Gastrocnemius medialis (tissue), 4 donors: ENCODE measurements around the gene LATS1. TPM values are rescaled to one million over a fixed set of nuclear protein-coding genes. Genes with fewer than 3 reads are reported as not detected.
A peak's percentile ranks its signal among the peaks of the same experiment; 100 is the strongest.

Experiments
- ATAC-seq, 2 donors: fragments of 150-250 bp; one replicate each; pipeline ENCODE4 v1.9.1; 2016
- DNase-seq, 2 donors: peaks; one replicate each; pipeline ENCODE4 v3.0.0-alpha.2; 2019
- H3K27ac ChIP-seq, 4 donors: fragments of 200-600 bp; sonication (generic); 1 replicate in 1 of 4; 2 replicates in 3 of 4; pipeline ENCODE4 v1.5.1; 2016 to 2018; ENCODE audit warnings: mild to moderate bottlenecking in 2 of 4, moderate library complexity in 1 of 4
- H3K27me3 ChIP-seq, 3 donors: fragments of 200-600 bp; sonication (generic) in 2 of 3; 1 replicate in 1 of 3; 2 replicates in 2 of 3; pipeline versions ENCODE4 v1.5.1 to v1.6.0; 2016 to 2019; ENCODE audit warnings: mild to moderate bottlenecking in 1 of 3, moderate library complexity in 1 of 3
- H3K36me3 ChIP-seq, 2 donors: fragments of 200-600 bp; sonication (generic) in 1 of 2; one replicate each; pipeline ENCODE4 v1.5.1; 2017 to 2018
- H3K4me1 ChIP-seq, 2 donors: fragments of 200-600 bp; sonication (generic) in 1 of 2; one replicate each; pipeline ENCODE4 v1.5.1; 2016 to 2017; ENCODE audit warnings: mild to moderate bottlenecking in 2 of 2
- H3K4me3 ChIP-seq, 4 donors: fragments of 200-600 bp; sonication (generic) in 3 of 4; 1 replicate in 1 of 4; 2 replicates in 3 of 4; pipeline ENCODE4 v1.5.1; 2016 to 2019; ENCODE audit warnings: mild to moderate bottlenecking in 2 of 4
- H3K9me3 ChIP-seq, 3 donors: fragments of 200-600 bp; sonication (generic) in 2 of 3; 1 replicate in 1 of 3; 2 replicates in 2 of 3; pipeline ENCODE4 v1.5.1; 2016 to 2019
- CTCF ChIP-seq, 5 experiments: fragments of 450-650 bp in 3 of 5; fragments of 200-600 bp in 2 of 5; sonication (generic) in 2 of 5; IDR thresholded peaks in 4 of 5; conservative IDR thresholded peaks in 1 of 5; 1 replicate in 4 of 5; 2 replicates in 1 of 5; pipeline ENCODE4 v1.5.1; 2016 to 2019; ENCODE audit warnings: antibody characterized with exemption in 5 of 5, mild to moderate bottlenecking in 3 of 5, moderate library complexity in 3 of 5
- POLR2A ChIP-seq, 2 donors: fragments of 450-650 bp; IDR thresholded peaks; one replicate each; pipeline ENCODE4 v1.6.1; 2017; ENCODE audit warnings: antibody characterized with exemption in 2 of 2, mild to moderate bottlenecking in 2 of 2, moderate library complexity in 2 of 2
- in situ Hi-C, 4 donors: fragments of 200-750 bp; cut with MboI; loops; one replicate each; pipeline versions ENCODE4 v1.15.0 to v1.8.0; 2017; ENCODE audit warnings: low sequenced_read_pairs in 4 of 4
- intact Hi-C: fragments of 100-400 bp; cut with DNase I; formaldehyde crosslinking; loops from one replicate; pipeline ENCODE4 v1.15.1; 2023; ENCODE audit warnings: low total_unique reads
- total RNA-seq, 4 donors: library from RNA; depleted of rRNA; stranded (reverse); fragments of >200 nt; gene quantifications; one replicate each; pipeline versions ENCODE4 v1.1.0 to v1.2.3, GENCODE V29; 2016

Gene LATS1
- total RNA-seq, 4 donors from 2014 or later: 6.3 to 21.8 (median 14.4) TPM

DNA sequence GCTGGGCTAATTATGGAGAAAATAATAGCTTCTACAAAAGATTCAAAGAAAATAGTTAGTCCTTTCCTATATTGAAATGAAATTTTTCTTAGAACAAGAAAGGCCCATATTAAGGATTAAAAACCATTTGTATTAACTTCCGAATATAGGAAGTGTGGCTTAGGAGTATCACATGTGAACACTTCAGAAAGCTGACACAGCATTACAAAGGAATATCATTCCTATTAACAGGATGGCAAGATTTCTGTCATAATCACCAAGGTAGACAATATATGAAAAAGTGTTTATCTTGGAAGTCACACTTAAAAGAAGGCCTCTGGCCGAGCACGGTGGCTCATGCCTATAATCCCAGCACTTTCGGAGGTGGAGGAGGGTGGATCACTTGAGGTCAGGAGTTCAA lies 5.4 kb upstream of the LATS1 start:
- Histone ChIP-seq H3K4me1 (no peaks in the 10 kb centered on the region), H3K4me3 (no peak overlapping the region), H3K9me3 (no peaks in the 10 kb centered on the region), H3K27me3 (no peaks in the 10 kb centered on the region), H3K27ac (no peak overlapping the region), H3K36me3 (peaks cover 0 to 25% of the 10 kb centered on the region in 2 donors)
- intact Hi-C loops (loop anchor here (10.0 kb wide), 1 partner anchor 202 kb away; the partner anchor contains the start of gene RAET1G), in situ Hi-C loops (no loop called here)
- ATAC-seq (no peak), DNase-seq (no peak)
- TF ChIP-seq POLR2A (IDR thresholded peaks at IDR 0.05) (no peak), CTCF (IDR thresholded peaks at IDR 0.05 in 4 of 5, conservative IDR thresholded peaks at IDR 0.05 in 1 of 5) (no peak)

GRCh38 chr6:149719531-149719930 lies 1.6 kb upstream of the LATS1 start:
- intact Hi-C loops (loop anchor here (2.0 kb wide), 1 partner anchor 27 kb away; the partner anchor contains the start of gene NUP43), in situ Hi-C loops (no loop called here)
- H3K9me3 ChIP-seq: no peaks in the 10 kb centered on the region
- DNase-seq (no peak), ATAC-seq (no peak)
- no peak for TF ChIP-seq CTCF (IDR thresholded peaks at IDR 0.05 in 4 of 5, conservative IDR thresholded peaks at IDR 0.05 in 1 of 5)
- TF ChIP-seq POLR2A (IDR thresholded peaks at IDR 0.05): no peak
- no peak overlapping the region for H3K4me3 ChIP-seq
- H3K27me3 ChIP-seq: no peaks in the 10 kb centered on the region
- H3K36me3 ChIP-seq: no peaks in the 10 kb centered on the region
- peaks cover 22 to 25% of the 10 kb centered on the region in 2 donors for H3K4me1 ChIP-seq
- H3K27ac ChIP-seq: no peak overlapping the region

- DNase-seq (no peak), ATAC-seq (peak in 1 of 2 donors; percentile 13)
- in situ Hi-C loops (no loop called here), intact Hi-C loops (loop anchor here (2.0 kb wide), 1 partner anchor 150 kb away; the partner anchor contains the start of gene GINM1)
- H3K4me3 ChIP-seq: peak overlapping the region; percentile 77 to 96 (median 92)
- no peaks in the 10 kb centered on the region for H3K27me3 ChIP-seq
- H3K9me3 ChIP-seq: no peaks in the 10 kb centered on the region
- peak overlapping the region; percentile 95 to 98 (median 97) for H3K27ac ChIP-seq
- no peaks in the 10 kb centered on the region for H3K36me3 ChIP-seq
- H3K4me1 ChIP-seq: peaks cover 26 to 37% of the 10 kb centered on the region in 2 donors
- no peak for TF ChIP-seq POLR2A (IDR thresholded peaks at IDR 0.05)
- no peak for TF ChIP-seq CTCF (IDR thresholded peaks at IDR 0.05 in 4 of 5, conservative IDR thresholded peaks at IDR 0.05 in 1 of 5)
These were observed 680 bp downstream of the LATS1 start for GRCh38 chr6:149717255-149717587.

DNA sequence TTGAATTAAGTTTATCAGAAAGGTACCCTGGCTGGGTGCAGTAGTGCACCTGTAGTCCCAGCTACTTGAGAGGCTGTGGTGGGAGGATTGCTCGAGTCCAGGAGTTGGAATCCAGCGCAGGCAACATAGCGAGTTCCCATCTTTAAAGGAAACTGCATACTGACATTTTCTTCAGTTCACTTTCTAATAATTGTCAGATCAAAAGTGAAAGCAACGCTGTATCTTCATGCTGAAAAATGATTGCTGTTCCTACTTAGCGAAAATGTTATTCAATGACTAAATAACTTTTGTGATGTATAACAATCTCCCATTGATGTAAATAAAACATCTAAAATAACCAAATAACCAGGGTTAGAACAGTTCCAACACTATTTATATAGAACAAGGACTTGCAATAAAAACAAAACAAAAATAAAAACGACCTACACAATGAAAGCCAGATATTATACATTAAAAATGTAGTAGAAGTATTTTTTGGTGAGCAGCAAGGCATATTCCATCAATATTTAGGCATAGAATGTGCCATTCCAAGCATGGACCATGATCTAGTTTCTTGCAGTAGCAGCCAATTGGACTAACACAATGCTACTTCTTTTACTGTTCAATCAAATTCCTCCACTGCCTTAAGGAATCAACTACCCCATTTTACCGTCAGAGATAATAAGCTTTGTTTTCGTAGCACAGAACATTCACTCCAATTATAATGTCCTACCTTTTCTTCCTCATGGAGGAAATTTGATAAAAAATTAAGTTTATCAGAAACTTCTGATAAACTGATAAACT lies 1.5 kb downstream of the LATS1 start:
- H3K4me1 ChIP-seq: peaks cover 26 to 41% of the 10 kb centered on the region in 2 donors
- peak overlapping the region; percentile 95 to 98 (median 97) for H3K27ac ChIP-seq
- no peak for DNase-seq
- peak overlapping the region; percentile 77 to 96 (median 92) for H3K4me3 ChIP-seq
- H3K36me3 ChIP-seq: no peaks in the 10 kb centered on the region
- H3K27me3 ChIP-seq: no peaks in the 10 kb centered on the region
- TF ChIP-seq POLR2A (IDR thresholded peaks at IDR 0.05): no peak
- TF ChIP-seq CTCF (IDR thresholded peaks at IDR 0.05 in 4 of 5, conservative IDR thresholded peaks at IDR 0.05 in 1 of 5): no peak
- no peaks in the 10 kb centered on the region for H3K9me3 ChIP-seq
- ATAC-seq: no peak
- in situ Hi-C loops: no loop called here
- intact Hi-C loops: loop anchor here (2.0 kb wide), 1 partner anchor 150 kb away; the partner anchor contains the start of gene GINM1
